SK-N-SH (cell line): ENCODE data around the gene SLC25A30.

Experiments
- EZH2phosphoT487 ChIP-seq: fragments of 200-600 bp; sonication (generic); IDR thresholded peaks from 2 replicates; pipeline ENCODE4 v1.6.1; 2017; ENCODE audit warnings: low read depth, mixed run types, mild to moderate bottlenecking, antibody characterized with exemption, moderate library complexity, borderline replicate concordance
- MXI1 ChIP-seq: IDR thresholded peaks from 2 replicates; pipeline ENCODE4 v1.6.1; 2012; ENCODE audit warnings: mild to moderate bottlenecking, low read depth, low read length, improper control_type of control experiment
- POLR2AphosphoS5 ChIP-seq: IDR thresholded peaks from 2 replicates; pipeline ENCODE4 v1.6.1; 2012; ENCODE audit warnings: low read depth, low read length
- RAD21 ChIP-seq: IDR thresholded peaks from 2 replicates; pipeline ENCODE4 v1.6.1; 2012; ENCODE audit warnings: mild to moderate bottlenecking, low read length
- RFX5 ChIP-seq: IDR thresholded peaks from 2 replicates; pipeline ENCODE4 v1.6.1; 2012; ENCODE audit warnings: mild to moderate bottlenecking, improper control_type of control experiment, low read length
- SIN3A ChIP-seq: IDR thresholded peaks from 2 replicates; pipeline ENCODE4 v1.6.1; 2012; ENCODE audit warnings: low read depth, mild to moderate bottlenecking, low read length, moderate library complexity, borderline replicate concordance
- SMC3 ChIP-seq: IDR thresholded peaks from 2 replicates; pipeline ENCODE4 v1.6.1; 2012; ENCODE audit warnings: low read depth, low read length, improper control_type of control experiment
- TAF1 ChIP-seq: IDR thresholded peaks from 2 replicates; pipeline ENCODE4 v1.6.1; 2012; ENCODE audit warnings: low read depth, mild to moderate bottlenecking, low read length, moderate library complexity, borderline replicate concordance
- TF ChIP-seq, protein P1 (sequence below): fragments of 200-600 bp; sonication (generic); IDR thresholded peaks from 2 replicates; pipeline ENCODE4 v1.6.1; 2017; ENCODE audit warnings: antibody characterized with exemption, mild to moderate bottlenecking, moderate library complexity
- TF ChIP-seq, protein P2 (sequence below): IDR thresholded peaks from 2 replicates; pipeline ENCODE4 v1.4.0; 2012; ENCODE audit warnings: low read depth
- TF ChIP-seq, protein P3 (sequence below): IDR thresholded peaks from 2 replicates; pipeline ENCODE4 v1.6.1; 2012; ENCODE audit warnings: mild to moderate bottlenecking, low read depth, low read length, moderate library complexity
- TF ChIP-seq, protein P4 (sequence below): fragments of 150-350 bp; IDR thresholded peaks from 2 replicates; pipeline ENCODE4 v1.6.1; 2017; ENCODE audit warnings: antibody characterized with exemption, low read length, low read depth, borderline replicate concordance

DNA sequence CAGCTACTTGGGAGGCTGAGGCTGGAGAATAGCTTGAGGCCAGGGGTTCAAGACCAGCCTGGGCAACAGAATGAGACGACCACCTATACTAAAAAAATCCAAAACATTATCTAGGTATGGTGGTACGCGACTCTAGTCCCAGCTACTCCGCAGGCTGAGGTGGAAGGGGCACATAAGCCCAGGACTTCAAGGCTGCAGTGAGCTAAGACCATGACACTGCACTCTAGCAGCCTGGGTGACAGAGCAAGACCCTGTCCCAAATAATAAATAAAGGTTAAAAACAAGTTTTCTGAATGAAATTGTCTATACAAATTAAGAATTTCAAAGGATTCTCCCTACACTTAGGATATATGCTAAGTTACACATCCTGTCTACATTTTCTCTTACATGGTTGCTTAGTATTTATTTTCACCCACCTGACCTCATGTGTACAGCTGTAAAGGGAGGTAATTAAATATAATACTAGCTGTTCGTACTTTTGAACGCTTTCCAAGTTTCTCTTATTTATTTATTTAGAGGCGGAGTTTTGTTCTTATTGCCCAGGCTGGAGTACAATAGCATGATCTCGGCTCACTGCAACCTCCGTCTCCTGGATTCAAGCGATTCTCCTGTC, 1.6 kb downstream of the SLC25A30 start:
- TF ChIP-seq, protein P1, sequence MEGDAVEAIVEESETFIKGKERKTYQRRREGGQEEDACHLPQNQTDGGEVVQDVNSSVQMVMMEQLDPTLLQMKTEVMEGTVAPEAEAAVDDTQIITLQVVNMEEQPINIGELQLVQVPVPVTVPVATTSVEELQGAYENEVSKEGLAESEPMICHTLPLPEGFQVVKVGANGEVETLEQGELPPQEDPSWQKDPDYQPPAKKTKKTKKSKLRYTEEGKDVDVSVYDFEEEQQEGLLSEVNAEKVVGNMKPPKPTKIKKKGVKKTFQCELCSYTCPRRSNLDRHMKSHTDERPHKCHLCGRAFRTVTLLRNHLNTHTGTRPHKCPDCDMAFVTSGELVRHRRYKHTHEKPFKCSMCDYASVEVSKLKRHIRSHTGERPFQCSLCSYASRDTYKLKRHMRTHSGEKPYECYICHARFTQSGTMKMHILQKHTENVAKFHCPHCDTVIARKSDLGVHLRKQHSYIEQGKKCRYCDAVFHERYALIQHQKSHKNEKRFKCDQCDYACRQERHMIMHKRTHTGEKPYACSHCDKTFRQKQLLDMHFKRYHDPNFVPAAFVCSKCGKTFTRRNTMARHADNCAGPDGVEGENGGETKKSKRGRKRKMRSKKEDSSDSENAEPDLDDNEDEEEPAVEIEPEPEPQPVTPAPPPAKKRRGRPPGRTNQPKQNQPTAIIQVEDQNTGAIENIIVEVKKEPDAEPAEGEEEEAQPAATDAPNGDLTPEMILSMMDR = no peak
- TF ChIP-seq EZH2phosphoT487 (no peak), MXI1 (no peak), POLR2AphosphoS5 (no peak), SMC3 (no peak), TAF1 (no peak), RAD21 (no peak), RFX5 (no peak), SIN3A (no peak)
- TF ChIP-seq, protein P2, sequence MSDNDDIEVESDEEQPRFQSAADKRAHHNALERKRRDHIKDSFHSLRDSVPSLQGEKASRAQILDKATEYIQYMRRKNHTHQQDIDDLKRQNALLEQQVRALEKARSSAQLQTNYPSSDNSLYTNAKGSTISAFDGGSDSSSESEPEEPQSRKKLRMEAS = no peak
- TF ChIP-seq, protein P3, sequence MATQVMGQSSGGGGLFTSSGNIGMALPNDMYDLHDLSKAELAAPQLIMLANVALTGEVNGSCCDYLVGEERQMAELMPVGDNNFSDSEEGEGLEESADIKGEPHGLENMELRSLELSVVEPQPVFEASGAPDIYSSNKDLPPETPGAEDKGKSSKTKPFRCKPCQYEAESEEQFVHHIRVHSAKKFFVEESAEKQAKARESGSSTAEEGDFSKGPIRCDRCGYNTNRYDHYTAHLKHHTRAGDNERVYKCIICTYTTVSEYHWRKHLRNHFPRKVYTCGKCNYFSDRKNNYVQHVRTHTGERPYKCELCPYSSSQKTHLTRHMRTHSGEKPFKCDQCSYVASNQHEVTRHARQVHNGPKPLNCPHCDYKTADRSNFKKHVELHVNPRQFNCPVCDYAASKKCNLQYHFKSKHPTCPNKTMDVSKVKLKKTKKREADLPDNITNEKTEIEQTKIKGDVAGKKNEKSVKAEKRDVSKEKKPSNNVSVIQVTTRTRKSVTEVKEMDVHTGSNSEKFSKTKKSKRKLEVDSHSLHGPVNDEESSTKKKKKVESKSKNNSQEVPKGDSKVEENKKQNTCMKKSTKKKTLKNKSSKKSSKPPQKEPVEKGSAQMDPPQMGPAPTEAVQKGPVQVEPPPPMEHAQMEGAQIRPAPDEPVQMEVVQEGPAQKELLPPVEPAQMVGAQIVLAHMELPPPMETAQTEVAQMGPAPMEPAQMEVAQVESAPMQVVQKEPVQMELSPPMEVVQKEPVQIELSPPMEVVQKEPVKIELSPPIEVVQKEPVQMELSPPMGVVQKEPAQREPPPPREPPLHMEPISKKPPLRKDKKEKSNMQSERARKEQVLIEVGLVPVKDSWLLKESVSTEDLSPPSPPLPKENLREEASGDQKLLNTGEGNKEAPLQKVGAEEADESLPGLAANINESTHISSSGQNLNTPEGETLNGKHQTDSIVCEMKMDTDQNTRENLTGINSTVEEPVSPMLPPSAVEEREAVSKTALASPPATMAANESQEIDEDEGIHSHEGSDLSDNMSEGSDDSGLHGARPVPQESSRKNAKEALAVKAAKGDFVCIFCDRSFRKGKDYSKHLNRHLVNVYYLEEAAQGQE = no peak
- TF ChIP-seq, protein P4, sequence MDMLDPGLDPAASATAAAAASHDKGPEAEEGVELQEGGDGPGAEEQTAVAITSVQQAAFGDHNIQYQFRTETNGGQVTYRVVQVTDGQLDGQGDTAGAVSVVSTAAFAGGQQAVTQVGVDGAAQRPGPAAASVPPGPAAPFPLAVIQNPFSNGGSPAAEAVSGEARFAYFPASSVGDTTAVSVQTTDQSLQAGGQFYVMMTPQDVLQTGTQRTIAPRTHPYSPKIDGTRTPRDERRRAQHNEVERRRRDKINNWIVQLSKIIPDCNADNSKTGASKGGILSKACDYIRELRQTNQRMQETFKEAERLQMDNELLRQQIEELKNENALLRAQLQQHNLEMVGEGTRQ = no peak
